ENCODE results near the gene FMN1. TPM values are rescaled to one million over a fixed set of nuclear protein-coding genes. Genes with fewer than 3 reads are reported as not detected.
"Not testable (repeated sequence)": the region's sequence is repeated elsewhere in the genome, so short reads cannot be mapped to it uniquely, and the experiment has no call there.

The FMN1 gene
- total RNA-seq, 2 donors from 2014 or later = 5.4 to 9.4 TPM

DNA sequence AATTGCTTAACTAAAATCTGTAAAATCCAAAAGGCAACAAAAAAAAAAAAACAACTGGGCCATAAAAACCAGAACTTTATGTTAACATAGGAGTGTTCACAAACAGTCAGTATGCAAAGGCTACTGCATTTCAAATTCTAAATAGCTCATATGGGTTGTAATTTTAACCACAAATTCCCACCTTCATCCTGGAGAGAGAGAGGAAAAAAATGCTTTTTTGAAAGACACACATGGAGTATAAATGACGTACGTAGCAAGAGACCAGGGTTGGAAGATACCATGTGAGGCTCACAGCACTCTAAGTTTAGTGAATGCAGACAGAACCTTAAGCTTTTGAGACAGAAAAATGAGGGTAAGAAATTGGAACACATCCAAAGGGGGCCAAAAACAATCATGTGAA lies 115.9 kb downstream of the FMN1 start:
- ATAC-seq (no peak), DNase-seq (no peak)
- intact Hi-C loops (cut with DNase I) = no loop called here

DNA sequence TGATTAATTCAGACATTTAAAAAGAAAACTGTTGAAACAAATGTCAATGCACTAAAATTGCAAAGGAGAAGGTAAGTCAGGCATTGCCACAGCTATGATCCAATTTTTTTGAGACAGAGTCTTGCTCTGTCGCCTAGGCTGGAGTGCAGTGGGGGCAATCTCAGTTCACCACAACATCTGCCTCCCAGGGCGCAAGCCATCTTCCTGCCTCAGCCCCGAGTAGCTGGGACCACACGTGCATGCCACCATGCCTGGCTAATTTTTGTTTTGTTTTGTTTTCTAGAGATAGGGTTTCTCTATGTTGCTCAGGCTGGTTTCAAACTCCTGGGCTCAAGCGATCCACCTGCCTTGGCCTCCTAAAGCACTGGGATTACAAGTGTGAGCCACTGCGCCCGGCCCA lies 117.6 kb downstream of the FMN1 start:
- ATAC-seq = no peak
- no peak for DNase-seq
- intact Hi-C loops (cut with DNase I) = no loop called here

DNA sequence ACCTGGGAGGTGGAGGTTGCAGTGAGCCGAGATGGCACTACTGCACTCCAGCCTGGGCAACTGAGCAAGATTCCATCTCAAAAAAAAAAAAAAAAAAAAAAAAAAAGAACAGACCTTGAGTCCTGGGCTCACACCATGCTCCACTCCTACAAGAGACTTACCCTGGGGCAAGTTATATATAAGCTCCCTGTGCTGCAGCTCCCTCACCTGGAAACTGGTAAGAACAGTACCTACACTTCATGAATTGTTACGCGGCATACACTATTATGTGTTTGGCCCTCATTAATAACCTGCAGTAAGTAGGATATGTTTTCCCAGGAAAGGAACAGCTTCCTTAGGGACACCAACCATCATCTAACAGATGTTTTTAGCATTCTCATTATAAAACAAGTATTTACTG lies 119.6 kb downstream of the FMN1 start:
- DNase-seq (no peak), ATAC-seq (no peak)
- intact Hi-C loops (cut with DNase I) = no loop called here

DNA sequence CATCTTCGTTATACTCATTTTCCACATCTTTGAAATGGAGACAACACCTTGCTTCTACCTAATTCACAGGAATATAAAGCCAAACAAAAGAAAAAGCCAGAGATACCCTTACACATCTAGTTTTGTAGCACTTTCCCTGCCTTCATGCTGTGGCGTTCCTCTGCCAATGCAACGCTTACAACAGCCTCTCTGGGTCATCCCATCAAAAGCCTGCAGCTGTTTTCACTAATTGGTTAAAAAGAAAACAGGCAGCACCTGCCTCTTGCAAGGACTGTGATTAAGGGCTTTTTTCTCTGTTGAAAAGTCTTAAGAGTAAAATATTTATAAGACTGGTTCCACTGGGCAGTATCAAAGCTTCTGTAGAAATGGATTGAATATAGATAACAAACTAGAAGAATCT lies 120.3 kb downstream of the FMN1 start:
- intact Hi-C loops (cut with DNase I) = no loop called here
- DNase-seq (no peak), ATAC-seq (no peak)

DNA sequence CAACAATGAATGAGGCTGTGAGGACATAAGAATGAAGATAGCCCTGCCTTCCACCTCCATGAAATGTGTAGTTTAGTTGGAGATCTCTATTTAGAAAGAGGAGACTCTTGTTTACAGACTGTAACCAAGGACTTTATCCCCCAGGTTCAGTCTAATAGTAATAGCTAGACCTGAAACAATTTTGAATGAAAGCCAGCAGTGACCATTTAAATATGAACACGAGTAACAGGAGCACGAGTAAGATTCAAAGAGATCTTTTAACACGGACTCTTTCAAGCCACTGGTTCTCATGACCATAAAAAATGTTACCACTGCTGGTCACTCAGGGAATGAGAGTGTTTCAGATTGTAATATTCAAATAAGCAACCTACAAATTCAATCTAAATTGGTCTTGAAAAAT lies 123.1 kb downstream of the FMN1 start:
- intact Hi-C loops (cut with DNase I) = no loop called here
- ATAC-seq (no peak), DNase-seq (no peak)

DNA sequence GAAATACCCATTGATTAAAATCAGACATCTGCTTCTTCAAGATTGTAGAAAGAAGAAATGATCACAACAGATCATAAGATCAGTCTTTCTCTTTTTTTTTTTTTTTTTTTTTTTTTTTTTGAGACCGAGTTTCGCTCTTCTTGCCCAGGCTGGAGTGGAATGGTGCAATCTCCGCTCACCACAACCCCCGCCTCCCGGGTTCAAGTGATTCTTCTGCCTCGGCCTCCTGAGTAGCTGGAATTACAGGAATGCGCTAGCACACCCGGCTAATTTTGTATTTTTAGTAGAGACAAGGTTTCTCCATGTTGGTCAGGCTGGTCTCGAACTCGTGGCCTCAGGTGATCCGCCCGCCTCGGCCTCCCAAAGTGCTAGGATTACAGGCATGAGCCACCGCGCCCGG lies 124.6 kb downstream of the FMN1 start:
- DNase-seq; intact Hi-C loops (cut with DNase I): not testable (repeated sequence)

DNA sequence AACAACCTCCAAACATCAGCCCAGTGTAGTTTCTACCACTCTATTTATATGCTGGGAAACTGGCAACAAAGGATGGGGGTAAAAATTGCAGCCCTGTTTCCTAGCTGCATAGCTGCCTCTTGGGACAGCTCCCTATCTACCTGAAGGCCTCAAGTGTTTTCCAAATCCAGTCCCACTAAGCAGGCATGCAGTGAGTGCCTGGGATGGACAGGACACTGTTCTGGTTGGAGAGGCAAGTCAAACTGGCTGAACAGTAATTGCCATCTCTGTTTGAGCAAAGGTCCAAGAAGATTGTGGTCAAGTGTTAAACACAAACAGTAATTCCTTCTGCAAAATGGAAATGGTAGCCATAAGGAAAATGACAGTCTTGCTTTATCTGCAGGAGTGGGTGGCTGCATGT lies 125.4 kb downstream of the FMN1 start:
- no peak for ATAC-seq
- intact Hi-C loops (cut with DNase I) = no loop called here
- no peak for DNase-seq

More for the DNA sequence above, 124.6 kb downstream of the FMN1 start:
- ATAC-seq = not testable (repeated sequence)

DNA sequence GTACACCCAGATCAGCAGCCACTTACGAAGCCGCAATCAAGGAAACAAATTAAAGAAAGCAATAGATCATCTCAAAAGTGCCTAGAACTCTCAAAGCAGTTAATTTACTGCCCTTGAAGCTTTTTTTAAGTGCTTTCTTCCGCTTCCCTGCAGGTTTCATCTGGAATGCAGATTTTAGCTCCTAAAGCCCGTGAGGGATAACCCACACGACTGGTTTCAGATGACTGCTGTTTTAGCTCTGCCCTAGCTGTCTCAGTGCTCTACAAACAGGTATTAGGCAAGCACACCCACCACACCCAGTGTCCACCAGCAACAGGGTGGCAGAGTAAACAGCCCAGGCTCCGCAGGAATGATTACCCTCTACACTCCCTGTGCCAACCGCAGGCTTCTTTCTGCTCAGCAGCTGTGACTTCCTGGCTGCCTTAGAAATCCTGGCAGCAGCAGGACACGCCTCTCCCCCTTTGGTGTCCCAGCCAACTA lies 126.0 kb downstream of the FMN1 start:
- intact Hi-C loops (cut with DNase I) = no loop called here
- peak; percentile 61 to 80 for ATAC-seq

DNA sequence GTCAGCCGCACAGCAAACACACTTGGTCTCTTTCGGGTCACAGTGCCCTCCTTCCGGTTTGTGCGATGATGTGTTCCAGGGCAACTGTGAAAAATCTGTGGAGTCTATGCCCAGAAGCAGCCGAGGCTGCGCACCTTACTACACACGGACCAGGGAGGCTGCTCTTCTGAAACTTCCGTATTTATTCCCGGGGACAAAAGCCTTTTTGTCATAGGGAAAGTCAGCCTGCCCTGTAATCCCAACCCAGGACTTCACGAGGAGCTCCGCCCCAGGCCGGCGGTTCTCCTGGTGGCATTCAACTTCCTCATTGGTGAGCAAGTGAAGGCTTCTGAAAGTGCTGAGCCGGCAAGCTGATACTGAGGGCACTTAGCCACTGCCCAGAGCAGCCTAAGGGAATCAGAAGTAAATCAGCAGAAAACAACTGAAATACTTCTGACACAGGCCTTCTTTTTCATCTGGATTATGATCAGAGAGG lies 126.5 kb downstream of the FMN1 start:
- ATAC-seq (peak; percentile 61 to 93), DNase-seq (peak; percentile 44)
- intact Hi-C loops (cut with DNase I) = no loop called here

More for the DNA sequence above, 126.0 kb downstream of the FMN1 start:
- DNase-seq = no peak

DNA sequence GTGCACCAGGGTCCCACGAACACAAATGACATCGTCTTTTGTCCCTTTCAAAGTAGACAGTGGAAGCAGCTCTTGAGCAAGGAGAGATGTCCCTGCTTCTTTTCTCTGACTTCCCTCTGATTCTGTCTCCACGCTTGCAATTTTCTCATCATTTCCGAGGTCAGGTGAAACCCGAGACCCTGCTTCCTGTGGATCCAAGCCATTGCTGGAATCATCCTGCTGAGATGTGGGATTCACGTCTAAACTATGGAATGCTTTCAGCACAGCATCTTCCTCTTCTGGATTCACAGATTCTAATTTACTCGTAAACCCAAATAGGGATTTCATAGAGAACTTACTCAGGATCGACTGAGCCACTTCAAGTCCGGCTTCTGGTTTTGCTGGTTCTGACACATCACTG lies 127.1 kb downstream of the FMN1 start:
- DNase-seq = no peak
- intact Hi-C loops (cut with DNase I) = no loop called here
- ATAC-seq = no peak

DNA sequence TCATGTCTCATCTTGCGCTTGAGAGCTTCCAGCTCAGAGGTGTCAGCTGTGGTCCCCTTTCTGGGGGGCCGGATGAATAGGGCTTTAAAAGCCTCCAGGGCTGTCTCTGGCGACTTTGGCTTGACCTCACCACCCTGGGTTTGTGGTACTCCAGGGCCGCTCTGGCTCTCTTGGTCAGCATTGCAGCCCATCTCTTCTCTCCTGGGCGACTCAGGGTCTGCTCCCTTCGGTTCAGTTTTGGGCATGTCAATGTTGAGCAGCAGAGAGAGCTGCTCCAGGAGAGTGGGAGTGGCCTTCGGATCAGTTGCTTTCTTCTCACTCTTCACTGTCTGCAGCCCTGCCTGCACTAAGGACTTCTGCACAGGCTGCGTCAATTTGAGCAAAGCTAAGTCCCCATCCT lies 127.9 kb downstream of the FMN1 start:
- intact Hi-C loops (cut with DNase I) = no loop called here
- DNase-seq (no peak), ATAC-seq (no peak)

DNA sequence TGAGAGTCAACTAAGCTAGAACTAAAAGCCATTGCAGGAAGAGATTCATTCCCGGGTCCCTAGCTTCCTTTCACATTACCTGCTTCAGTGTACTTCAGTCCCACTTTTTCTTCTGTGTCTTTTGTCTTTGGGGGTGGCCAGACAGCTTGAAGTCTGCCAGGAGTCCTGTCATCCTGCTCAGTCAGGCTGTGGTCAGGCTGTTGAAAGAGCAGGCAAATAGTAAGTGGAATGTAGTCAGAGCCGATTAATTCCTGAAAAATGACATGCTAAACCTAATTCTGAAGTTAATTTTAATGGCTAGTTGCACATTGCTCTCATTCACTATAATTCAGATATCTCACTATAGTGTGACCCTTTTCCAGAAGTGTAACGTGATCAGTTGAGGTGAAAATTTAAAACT lies 129.6 kb downstream of the FMN1 start:
- ATAC-seq = no peak

DNA sequence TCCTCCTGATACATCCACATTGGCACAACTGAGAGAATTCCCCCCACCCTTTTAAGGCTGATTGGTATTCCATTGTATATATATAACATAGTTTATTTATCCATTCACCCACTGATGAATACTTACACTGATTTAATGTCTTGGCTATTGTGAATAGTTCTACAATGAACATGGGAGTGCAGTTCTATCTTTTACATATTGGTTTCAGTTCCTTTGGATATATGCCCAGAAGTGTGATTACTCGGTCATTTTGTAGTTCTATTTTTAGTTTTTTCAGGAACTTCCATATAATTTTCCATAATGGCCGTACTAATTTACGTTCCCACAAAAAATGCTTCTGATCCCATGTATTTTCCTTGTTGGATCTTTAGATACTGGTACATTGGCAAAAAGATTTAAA lies 135.3 kb downstream of the FMN1 start:
- no peak for DNase-seq
- no peak for ATAC-seq
- intact Hi-C loops (cut with DNase I) = no loop called here

More for the DNA sequence above, 129.6 kb downstream of the FMN1 start:
- intact Hi-C loops (cut with DNase I) = no loop called here
- DNase-seq = no peak

DNA sequence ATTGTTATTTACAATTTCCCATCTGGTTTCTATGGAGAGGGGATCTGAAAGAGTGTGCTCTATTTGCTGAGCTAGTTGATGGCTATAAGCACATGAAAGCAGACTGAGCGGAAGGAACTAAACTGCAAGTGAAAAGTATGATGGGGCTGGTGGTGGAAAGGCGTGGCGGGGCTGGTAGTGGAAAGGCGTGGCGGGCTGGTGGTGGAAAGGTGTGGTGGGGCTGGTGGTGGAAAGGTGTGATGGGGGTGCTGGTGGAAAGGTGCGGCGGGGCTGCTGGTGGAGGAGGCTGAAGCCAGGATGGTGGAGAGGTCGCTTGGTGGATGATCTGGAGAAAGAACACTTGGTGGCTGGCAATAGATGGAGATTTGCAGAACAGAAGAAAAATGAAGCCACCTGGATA lies 136.7 kb downstream of the FMN1 start:
- ATAC-seq (no peak), DNase-seq (no peak)
- intact Hi-C loops (cut with DNase I) = no loop called here

DNA sequence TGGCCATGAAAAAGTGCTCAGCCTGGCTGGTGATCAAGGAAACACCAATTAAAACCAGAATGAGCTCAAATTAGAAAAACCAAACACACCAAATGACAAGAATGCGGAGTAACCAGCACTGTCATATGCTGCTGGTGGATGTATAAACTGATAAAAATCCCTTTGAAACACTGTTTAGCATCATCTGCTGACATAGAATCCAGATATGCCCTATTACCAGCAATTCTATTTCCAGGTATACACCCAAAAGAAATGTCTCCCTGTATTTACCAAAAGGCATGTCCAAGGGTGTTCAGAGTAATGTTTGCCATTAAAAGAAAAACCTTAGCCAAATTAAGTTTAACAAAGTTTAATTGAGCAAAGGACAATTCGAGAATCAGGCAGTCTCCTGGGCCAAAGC lies 138.6 kb downstream of the FMN1 start:
- DNase-seq (no peak), ATAC-seq (no peak)
- intact Hi-C loops (cut with DNase I) = no loop called here

DNA sequence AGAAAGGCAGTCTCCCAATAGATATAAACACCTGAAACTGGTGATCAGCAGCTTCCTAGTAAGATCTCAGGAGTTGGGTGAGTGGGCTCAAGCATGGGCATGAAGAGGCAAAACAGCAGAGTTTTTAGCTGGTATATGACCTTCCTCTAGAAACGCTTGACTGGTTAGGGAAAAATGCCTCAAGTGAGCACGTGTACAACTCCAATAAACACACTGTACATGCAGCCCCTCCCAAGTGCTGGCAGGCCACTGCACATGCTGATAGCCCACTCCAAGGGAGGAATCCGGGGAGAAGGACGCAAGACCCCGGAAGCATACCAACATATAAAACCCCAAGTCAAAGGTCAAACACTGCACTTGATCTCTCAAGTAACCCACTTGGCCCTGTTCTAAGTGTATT lies 143.0 kb downstream of the FMN1 start:
- intact Hi-C loops (cut with DNase I) = no loop called here
- DNase-seq (no peak), ATAC-seq (no peak)

DNA sequence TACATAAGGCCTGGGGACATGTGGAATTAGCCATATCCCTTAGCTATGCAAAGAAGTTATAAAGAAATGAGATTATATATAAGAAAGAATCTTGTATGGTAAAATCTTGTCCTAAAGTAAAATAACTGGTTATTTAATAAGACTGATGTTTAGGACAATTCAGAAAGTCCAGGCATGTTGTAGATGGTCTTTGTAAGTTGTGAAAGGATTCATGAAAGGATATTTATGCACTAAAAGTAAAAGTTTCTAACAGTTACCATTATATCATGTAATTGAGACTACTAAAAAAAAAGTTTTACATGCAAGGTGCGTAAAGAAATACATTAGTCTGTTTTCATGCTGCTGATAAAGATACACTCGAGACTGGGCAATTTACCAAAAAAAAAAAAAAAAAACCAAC lies 146.3 kb downstream of the FMN1 start:
- DNase-seq = no peak
- no peak for ATAC-seq
- intact Hi-C loops (cut with DNase I) = no loop called here

DNA sequence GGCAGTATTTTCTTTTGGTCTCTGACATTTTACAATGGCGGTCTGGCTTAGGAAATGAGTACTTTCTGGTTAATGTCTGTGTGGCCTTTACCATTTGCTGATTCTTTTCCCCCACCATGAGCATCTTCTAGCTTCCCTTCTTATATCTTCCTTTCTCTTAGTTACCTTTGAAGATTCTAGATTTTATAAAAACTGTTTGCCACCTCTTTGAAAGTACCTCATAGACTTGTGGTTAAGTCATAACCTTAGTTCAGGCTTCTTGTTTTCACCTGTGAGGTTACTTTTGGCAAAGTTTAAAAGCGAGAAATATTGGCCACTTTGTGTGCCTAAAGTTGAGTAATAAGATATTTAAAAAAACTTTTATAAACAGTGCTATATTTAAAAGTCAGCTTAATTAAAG lies 147.4 kb downstream of the FMN1 start:
- DNase-seq (no peak), ATAC-seq (no peak)
- intact Hi-C loops (cut with DNase I) = no loop called here

DNA sequence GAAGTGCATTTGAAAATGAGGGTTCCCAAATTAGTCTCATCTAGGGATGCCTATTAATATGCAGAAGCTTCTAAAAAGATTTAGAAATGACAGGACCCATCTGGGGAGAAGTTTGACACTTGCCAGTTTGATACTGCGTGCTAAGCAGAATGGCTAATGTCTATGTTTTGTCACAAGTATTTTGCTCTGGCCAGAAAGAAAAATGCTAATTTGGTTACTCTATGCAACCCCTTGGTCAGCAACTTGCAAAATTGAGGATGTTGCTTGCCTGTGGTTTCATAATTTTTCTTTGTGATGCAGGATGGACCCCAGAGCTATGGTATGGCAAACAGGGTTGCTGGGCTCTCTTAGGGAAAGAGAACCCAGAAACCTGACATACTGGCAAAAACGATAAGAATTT lies 148.2 kb downstream of the FMN1 start:
- DNase-seq (no peak), ATAC-seq (no peak)
- intact Hi-C loops (cut with DNase I) = no loop called here

DNA sequence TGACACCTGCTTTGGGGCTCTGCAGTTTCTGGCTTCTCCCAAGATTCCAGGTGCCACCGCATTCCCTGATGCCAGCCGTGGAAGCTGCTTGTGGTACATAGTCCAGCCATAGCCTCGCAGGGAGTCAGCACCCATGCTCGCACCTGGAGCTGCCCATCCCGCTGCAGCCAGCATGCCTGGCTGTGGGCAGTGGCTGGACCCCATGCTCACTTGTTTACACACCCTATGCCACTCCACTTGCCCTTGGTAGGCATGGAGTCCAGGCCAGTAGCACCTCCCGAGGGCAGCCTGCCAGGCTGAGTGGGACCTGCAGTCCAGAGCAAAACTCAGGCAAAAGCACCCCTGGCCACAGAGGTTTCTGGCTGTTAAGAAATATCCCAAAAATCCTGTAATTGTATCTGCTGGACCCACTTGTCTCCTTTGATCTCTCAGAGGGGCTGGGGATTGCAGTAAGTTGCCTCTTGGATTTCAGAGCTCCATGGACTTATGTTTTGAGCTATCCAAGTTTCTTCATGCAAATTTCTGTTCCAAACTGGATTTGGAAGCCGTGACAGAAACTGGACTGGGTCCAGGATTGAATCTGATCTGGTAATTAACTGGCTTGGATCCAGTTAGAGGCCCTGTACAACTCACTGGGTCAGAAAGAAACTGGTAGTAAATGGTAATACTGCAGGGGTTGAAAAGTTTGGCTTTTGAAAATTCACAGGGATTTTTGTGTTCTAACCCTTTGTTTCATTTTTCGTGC lies 149.3 kb downstream of the FMN1 start:
- ATAC-seq = peak in 1 of 2 donors; percentile 34
- intact Hi-C loops (cut with DNase I) = no loop called here
- DNase-seq = no peak

DNA sequence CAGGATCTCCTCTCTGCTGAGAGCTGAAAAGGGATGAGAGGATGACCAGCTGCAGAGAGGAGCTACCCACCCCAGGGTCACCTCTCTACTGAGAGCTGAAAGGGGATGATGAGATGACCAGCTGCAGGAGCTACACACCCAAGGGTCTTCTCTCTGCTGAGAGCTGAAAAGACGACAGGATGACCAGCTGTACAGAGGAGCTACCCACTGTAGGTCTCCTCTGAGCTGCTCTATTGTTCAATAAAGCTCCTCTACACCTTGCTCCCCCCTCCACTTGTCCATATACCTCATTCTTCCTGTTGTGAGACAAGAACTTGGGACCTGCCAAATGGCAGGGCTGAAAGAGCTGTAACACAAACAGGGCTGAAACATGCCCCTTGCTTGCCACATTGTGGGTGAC lies 149.9 kb downstream of the FMN1 start:
- intact Hi-C loops (cut with DNase I) = no loop called here
- ATAC-seq = no peak
- DNase-seq = no peak

Measured in left cardiac atrium (tissue), 4 donors.